Measurements from ENCODE around the gene SHISA7. TPM values are rescaled to one million over a fixed set of nuclear protein-coding genes. Genes with fewer than 3 reads are reported as not detected.

SHISA7 gene
- total RNA-seq, 3 donors from 2014 or later (not counting 1 experiment from before 2014, with no cell fraction given) = not detected

- Histone ChIP-seq H3K4me1 (ENCODE audit: control insufficient read depth, insufficient read depth, low read length) (peaks cover 11% of the 10 kb centered on the region), H3K36me3 (ENCODE audit: control insufficient read depth, insufficient read depth, low read length) (no peaks in the 10 kb centered on the region), H3K9me3 (ENCODE audit: control insufficient read depth, insufficient read depth, low read length) (no peaks in the 10 kb centered on the region), H3K27ac (ENCODE audit: low read length) (no peak overlapping the region), H3K4me3 (ENCODE audit: low read length) (no peak overlapping the region), H3K27me3 (ENCODE audit: control insufficient read depth, insufficient read depth, low read length) (peaks cover 33% of the 10 kb centered on the region)
- no peak for ATAC-seq
- H3K36me3 Mint-ChIP-seq = peaks cover 7% of the 10 kb centered on the region
- no peak overlapping the region for H3K4me3 Mint-ChIP-seq
- DNase-seq = no peak
- H3K27me3 Mint-ChIP-seq (ENCODE audit: low read depth in 2 of 2) = peaks cover 35 to 40% of the 10 kb centered on the region in 2 donors
- no peak overlapping the region for H3K27ac Mint-ChIP-seq
- WGBS (ENCODE audit: insufficient coverage) = 83% methylated on average over 6 of the region's 8 CpGs
- no peak for TF ChIP-seq CTCF (IDR thresholded peaks at IDR 0.05)
- intact Hi-C loops (cut with micrococcal nuclease) = no loop called here
- H3K4me1 Mint-ChIP-seq = peaks cover 7 to 22% of the 10 kb centered on the region in 2 donors
- no peaks in the 10 kb centered on the region for H3K9me3 Mint-ChIP-seq
These were observed 3.0 kb upstream of the SHISA7 start for GRCh38 chr19:55446060-55446459.

GRCh38 chr19:55444646-55445045, 1.5 kb upstream of the SHISA7 start:
- DNase-seq = no peak
- Mint-ChIP-seq H3K27me3 (ENCODE audit: low read depth in 2 of 2) (peaks cover 38 to 42% of the 10 kb centered on the region in 2 donors), H3K4me1 (peaks cover 11 to 19% of the 10 kb centered on the region in 2 donors), H3K4me3 (no peak overlapping the region), H3K27ac (no peak overlapping the region), H3K9me3 (no peaks in the 10 kb centered on the region), H3K36me3 (peaks cover 8% of the 10 kb centered on the region)
- no peak for ATAC-seq
- WGBS (ENCODE audit: insufficient coverage) = 46% methylated on average over 11 of the region's 11 CpGs
- TF ChIP-seq CTCF (IDR thresholded peaks at IDR 0.05) = no peak
- Histone ChIP-seq H3K27me3 (ENCODE audit: control insufficient read depth, insufficient read depth, low read length) (peaks cover 36% of the 10 kb centered on the region), H3K36me3 (ENCODE audit: control insufficient read depth, insufficient read depth, low read length) (no peaks in the 10 kb centered on the region), H3K9me3 (ENCODE audit: control insufficient read depth, insufficient read depth, low read length) (no peaks in the 10 kb centered on the region), H3K4me1 (ENCODE audit: control insufficient read depth, insufficient read depth, low read length) (peaks cover 22% of the 10 kb centered on the region), H3K4me3 (ENCODE audit: low read length) (no peak overlapping the region), H3K27ac (ENCODE audit: low read length) (no peak overlapping the region)
- intact Hi-C loops (cut with micrococcal nuclease) = no loop called here

GRCh38 chr19:55443824-55444480, 852 bp upstream of the SHISA7 start:
- Mint-ChIP-seq H3K9me3 (no peaks in the 10 kb centered on the region), H3K4me1 (peaks cover 11 to 25% of the 10 kb centered on the region in 2 donors), H3K4me3 (no peak overlapping the region), H3K27me3 (ENCODE audit: low read depth in 2 of 2) (peaks cover 45 to 48% of the 10 kb centered on the region in 2 donors), H3K36me3 (peaks cover 8% of the 10 kb centered on the region), H3K27ac (no peak overlapping the region)
- Histone ChIP-seq H3K36me3 (ENCODE audit: control insufficient read depth, insufficient read depth, low read length) (no peaks in the 10 kb centered on the region), H3K27ac (ENCODE audit: low read length) (no peak overlapping the region), H3K4me3 (ENCODE audit: low read length) (no peak overlapping the region), H3K9me3 (ENCODE audit: control insufficient read depth, insufficient read depth, low read length) (no peaks in the 10 kb centered on the region), H3K27me3 (ENCODE audit: control insufficient read depth, insufficient read depth, low read length) (peaks cover 40% of the 10 kb centered on the region), H3K4me1 (ENCODE audit: control insufficient read depth, insufficient read depth, low read length) (peaks cover 22% of the 10 kb centered on the region)
- no peak for TF ChIP-seq CTCF (IDR thresholded peaks at IDR 0.05)
- no peak for DNase-seq
- 37% methylated on average over 16 of the region's 18 CpGs for WGBS (ENCODE audit: insufficient coverage)
- intact Hi-C loops (cut with micrococcal nuclease) = no loop called here
- no peak for ATAC-seq

Data from natural killer cell (primary cell).